ENCODE data around the gene ITSN2. TPM values are rescaled to one million over a fixed set of nuclear protein-coding genes. Genes with fewer than 3 reads are reported as not detected.

ITSN2 gene
- total RNA-seq, 3 donors from 2014 or later: 52.5 to 57.6 (median 52.9) TPM

DNA sequence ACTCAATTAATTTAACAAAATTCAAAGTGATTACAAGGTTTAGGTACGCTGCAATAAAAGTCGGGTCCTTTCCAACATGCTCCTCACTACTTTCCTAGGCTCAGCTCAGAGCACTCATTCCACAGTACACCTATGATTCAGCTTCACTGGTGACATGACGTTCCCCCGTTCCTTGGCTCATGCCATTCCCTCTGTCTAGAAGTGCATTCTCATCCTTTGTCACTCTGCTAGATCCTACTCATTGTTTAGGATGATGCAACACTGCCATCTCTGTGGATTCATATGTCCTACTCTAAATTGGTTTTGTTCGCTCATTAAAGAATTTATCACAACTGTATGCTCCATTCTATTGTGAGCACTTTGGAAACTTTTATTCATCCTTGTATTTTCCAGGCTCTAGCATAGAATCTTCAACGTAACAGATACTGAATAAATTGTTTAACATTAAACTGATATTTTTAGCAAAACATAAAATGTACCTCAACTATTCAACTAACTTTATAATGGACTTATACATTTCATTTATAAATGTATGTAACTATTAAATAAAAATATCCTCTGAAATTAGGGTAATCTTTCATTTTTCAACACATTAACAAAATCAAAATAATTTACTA, 106.9 kb downstream of the ITSN2 start:
- H3K4me1 Mint-ChIP-seq (ENCODE audit: low read depth): no peaks in the 10 kb centered on the region
- ATAC-seq: no peak
- peaks cover 36% of the 10 kb centered on the region for H3K36me3 Mint-ChIP-seq (ENCODE audit: insufficient read depth)
- no peak overlapping the region for H3K4me3 Mint-ChIP-seq
- no peaks in the 10 kb centered on the region for H3K9me3 Mint-ChIP-seq
- DNase-seq: no peak
- H3K27me3 Mint-ChIP-seq (ENCODE audit: low read depth): no peaks in the 10 kb centered on the region

DNA sequence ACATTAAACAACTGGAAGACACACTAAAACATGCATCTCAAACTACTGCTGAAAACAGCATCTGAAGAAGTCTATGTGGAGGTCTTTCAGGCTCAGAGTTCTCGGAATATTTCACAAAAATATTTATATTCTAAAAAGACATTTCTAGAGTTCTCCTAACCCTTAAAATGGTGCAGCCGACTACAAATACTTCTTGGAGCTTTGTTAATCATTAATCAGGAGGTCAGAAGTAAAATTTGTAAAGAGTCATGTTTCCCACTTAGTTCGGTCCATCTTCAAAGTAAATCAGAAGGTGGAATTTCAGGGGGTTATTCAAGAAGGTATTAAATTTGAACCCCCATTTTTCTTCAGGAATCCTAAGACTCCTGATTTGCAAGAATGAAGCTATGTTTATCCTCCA, 112.7 kb downstream of the ITSN2 start:
- Mint-ChIP-seq H3K9me3 (no peaks in the 10 kb centered on the region), H3K4me3 (no peak overlapping the region), H3K36me3 (ENCODE audit: insufficient read depth) (peaks cover 40% of the 10 kb centered on the region), H3K4me1 (ENCODE audit: low read depth) (no peaks in the 10 kb centered on the region), H3K27me3 (ENCODE audit: low read depth) (no peaks in the 10 kb centered on the region)
- DNase-seq: no peak
- no peak for ATAC-seq

DNA sequence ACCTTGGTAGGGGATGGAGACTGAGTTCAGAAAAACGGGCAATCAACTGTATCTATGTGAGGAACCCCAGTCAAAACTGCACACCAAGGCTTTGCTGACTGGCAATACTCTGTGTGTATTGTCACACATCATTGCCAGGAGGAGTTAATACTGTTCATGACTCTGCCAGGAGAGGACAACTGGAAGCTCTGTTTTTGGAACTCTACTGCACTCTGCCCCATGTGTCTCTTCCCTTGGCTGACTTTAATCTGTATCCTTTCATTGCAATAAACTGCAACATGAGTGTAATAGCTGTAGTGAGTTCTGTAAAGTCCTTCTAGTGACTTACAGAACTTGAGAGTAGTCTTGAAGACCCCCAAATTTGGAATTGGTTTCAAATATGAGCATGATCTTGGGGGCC, 113.2 kb downstream of the ITSN2 start:
- no peak overlapping the region for H3K4me3 Mint-ChIP-seq
- ATAC-seq (no peak), DNase-seq (no peak)
- H3K9me3 Mint-ChIP-seq: no peaks in the 10 kb centered on the region
- H3K4me1 Mint-ChIP-seq (ENCODE audit: low read depth): no peaks in the 10 kb centered on the region
- H3K27me3 Mint-ChIP-seq (ENCODE audit: low read depth): no peaks in the 10 kb centered on the region
- peaks cover 37% of the 10 kb centered on the region for H3K36me3 Mint-ChIP-seq (ENCODE audit: insufficient read depth)

DNA sequence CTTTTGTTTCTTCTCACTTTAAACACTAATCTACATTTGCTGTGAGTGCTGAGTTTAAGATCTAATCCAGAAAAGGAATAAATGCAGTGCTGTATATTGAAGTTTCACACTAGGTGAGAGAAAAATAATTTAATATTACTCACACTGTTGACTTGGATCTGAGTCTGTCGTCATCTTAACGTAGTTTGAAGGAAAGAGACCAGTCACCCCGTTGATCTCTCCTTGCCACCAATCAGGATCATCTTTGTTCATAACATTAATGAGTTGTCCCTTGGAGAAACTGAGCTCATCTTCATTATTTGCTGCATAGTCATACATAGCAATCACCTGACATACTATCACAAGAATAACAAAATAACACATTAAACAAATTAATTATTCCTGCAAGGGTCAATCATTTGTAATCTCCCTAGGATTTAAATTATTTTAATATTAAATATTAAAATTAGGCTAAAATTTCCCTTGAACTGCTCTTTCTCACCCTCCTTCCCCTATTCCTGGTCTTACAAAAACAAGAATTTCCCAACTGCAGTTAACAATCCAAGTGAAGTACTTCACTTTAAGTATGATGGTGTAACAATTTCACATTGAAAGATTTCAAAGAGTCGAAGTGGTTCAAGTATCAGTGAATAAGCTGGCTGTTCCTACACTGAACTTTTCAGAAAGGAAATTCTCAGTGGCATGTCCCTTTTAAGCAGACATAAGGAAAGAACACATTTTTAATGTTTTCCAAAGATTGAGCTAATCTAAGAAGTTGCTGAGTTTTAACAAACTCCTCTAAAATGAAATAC, 114.2 kb downstream of the ITSN2 start:
- DNase-seq (no peak), ATAC-seq (no peak)
- no peaks in the 10 kb centered on the region for H3K9me3 Mint-ChIP-seq
- no peak overlapping the region for H3K4me3 Mint-ChIP-seq
- H3K36me3 Mint-ChIP-seq (ENCODE audit: insufficient read depth): peaks cover 34% of the 10 kb centered on the region
- H3K4me1 Mint-ChIP-seq (ENCODE audit: low read depth): no peaks in the 10 kb centered on the region
- no peaks in the 10 kb centered on the region for H3K27me3 Mint-ChIP-seq (ENCODE audit: low read depth)

DNA sequence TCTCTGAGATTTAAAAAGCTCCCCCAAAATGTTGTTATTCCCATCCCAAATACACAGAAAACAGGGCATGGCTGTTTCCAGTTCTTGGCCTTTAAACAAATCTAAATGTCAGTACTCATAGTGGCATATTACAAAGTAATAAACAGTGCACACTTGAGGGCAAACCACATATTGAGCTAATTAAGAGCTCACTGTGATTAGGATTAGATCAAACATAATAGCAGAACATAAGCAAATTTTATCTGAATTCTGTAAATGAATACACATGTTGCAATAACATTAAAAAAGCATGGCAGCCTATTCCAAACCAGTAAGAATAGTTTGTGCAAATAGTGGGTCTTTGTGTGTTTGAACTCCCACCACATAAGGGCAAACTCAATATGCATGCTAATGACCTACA, 118.8 kb downstream of the ITSN2 start:
- Mint-ChIP-seq H3K36me3 (ENCODE audit: insufficient read depth) (peaks cover 30% of the 10 kb centered on the region), H3K4me3 (no peak overlapping the region), H3K27me3 (ENCODE audit: low read depth) (no peaks in the 10 kb centered on the region), H3K4me1 (ENCODE audit: low read depth) (no peaks in the 10 kb centered on the region), H3K9me3 (no peaks in the 10 kb centered on the region)
- no peak for DNase-seq
- ATAC-seq: no peak

DNA sequence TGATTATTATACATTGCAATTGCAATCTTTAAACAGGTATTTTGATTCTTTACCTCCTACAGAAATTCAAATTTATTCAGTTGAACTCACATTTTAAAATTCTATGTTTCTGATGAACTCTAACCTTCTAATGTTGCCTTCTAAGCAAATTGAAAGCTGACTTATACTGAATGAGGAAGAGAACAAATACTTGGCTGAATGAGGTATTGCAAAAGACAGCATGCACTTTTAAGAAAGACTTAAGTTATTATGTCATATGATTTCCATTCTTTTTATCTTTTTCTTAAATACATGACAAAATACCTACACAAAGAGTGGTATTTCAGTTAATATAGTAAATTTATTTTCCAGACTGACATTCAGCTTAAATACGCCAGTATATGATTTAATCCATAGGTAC, 120.8 kb downstream of the ITSN2 start:
- Mint-ChIP-seq H3K9me3 (no peaks in the 10 kb centered on the region), H3K27me3 (ENCODE audit: low read depth) (no peaks in the 10 kb centered on the region), H3K36me3 (ENCODE audit: insufficient read depth) (peaks cover 21% of the 10 kb centered on the region), H3K4me3 (no peak overlapping the region), H3K4me1 (ENCODE audit: low read depth) (no peaks in the 10 kb centered on the region)
- ATAC-seq: no peak
- DNase-seq: no peak

DNA sequence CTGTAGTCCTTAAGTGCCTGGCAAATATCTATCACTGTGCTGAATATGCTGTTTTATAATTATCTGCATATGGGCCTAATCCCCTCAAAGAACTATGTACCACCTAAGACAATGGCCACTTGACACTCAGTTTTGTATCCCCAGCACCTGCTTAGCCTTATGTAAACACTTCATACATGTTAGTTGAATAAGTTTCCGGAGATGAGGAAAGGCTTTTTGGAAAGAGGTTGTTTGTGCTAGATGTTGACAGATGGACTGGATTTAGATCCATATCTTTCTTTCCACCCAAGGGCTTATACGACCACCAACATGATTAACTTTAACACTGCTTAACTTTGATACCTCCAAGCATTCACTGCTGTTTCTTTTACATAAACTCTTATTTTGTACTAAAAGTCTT, 122.2 kb downstream of the ITSN2 start:
- ATAC-seq (no peak), DNase-seq (no peak)
- no peak overlapping the region for H3K4me3 Mint-ChIP-seq
- H3K4me1 Mint-ChIP-seq (ENCODE audit: low read depth): no peaks in the 10 kb centered on the region
- no peaks in the 10 kb centered on the region for H3K9me3 Mint-ChIP-seq
- no peaks in the 10 kb centered on the region for H3K27me3 Mint-ChIP-seq (ENCODE audit: low read depth)
- peaks cover 24% of the 10 kb centered on the region for H3K36me3 Mint-ChIP-seq (ENCODE audit: insufficient read depth)

DNA sequence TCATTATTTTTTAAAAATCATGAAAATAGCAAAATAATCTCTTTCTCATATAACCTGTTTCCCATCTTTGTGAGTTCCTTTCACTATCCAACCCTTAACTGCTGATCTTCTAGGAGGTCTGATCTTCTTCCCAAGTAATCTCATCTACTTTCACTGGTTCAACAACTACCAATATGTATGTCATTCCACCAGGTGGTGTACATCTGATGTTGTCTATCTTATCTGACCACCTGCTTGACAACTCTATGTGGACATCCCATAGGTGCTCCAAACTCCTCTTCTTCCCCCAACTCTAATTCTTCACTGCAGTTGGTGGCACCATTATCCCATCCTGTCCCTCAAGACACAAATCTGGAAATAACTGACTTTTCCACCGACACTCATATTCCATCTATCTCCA, 123.0 kb downstream of the ITSN2 start:
- Mint-ChIP-seq H3K4me3 (no peak overlapping the region), H3K36me3 (ENCODE audit: insufficient read depth) (peaks cover 24% of the 10 kb centered on the region), H3K4me1 (ENCODE audit: low read depth) (no peaks in the 10 kb centered on the region), H3K9me3 (no peaks in the 10 kb centered on the region), H3K27me3 (ENCODE audit: low read depth) (no peaks in the 10 kb centered on the region)
- ATAC-seq: no peak
- DNase-seq: no peak

DNA sequence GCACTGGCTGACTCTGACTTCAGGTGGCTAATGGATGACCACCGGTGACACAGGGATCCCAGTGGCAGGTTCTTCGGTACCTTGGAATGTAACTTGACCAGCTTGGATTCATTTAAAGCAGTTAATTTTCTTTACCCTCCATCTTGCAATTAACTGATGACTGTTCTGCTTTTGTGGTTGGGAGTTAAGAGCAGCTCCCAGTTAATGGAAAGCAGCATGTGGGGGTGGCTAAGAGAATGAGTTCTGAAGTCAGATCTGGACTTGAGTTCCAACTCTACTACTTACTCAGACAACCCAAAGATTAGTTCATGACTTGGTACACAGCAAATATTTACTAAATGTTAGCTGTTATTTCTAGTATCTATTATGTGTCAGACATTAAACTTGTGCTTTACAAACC, 127.0 kb downstream of the ITSN2 start:
- no peak for DNase-seq
- H3K4me1 Mint-ChIP-seq (ENCODE audit: low read depth): no peaks in the 10 kb centered on the region
- H3K36me3 Mint-ChIP-seq (ENCODE audit: insufficient read depth): peaks cover 22% of the 10 kb centered on the region
- ATAC-seq: no peak
- H3K4me3 Mint-ChIP-seq: no peak overlapping the region
- no peaks in the 10 kb centered on the region for H3K27me3 Mint-ChIP-seq (ENCODE audit: low read depth)
- H3K9me3 Mint-ChIP-seq: no peaks in the 10 kb centered on the region

DNA sequence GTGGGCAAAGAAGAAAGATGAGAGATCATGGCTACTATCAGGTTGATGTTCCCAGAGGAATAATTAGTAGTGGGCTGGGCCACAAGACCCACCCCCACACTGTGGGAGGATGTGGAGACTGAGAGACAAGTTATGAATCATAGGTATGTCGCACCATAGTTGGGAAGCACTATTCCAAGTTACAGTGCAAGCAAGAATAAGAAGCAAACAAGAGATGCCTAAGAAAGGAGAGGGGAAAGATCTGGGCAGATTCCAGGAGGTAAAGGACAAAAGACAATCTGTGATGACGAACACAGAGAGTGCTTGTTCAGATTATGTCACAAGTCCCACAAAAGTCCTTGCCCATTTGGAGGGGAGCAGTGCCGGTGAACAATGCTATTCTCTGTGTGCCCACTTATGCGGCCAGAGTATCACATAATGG, 128.9 kb downstream of the ITSN2 start:
- H3K4me1 Mint-ChIP-seq (ENCODE audit: low read depth): no peaks in the 10 kb centered on the region
- no peaks in the 10 kb centered on the region for H3K27me3 Mint-ChIP-seq (ENCODE audit: low read depth)
- no peaks in the 10 kb centered on the region for H3K9me3 Mint-ChIP-seq
- ATAC-seq (no peak), DNase-seq (no peak)
- peaks cover 16% of the 10 kb centered on the region for H3K36me3 Mint-ChIP-seq (ENCODE audit: insufficient read depth)
- H3K4me3 Mint-ChIP-seq: no peak overlapping the region

DNA sequence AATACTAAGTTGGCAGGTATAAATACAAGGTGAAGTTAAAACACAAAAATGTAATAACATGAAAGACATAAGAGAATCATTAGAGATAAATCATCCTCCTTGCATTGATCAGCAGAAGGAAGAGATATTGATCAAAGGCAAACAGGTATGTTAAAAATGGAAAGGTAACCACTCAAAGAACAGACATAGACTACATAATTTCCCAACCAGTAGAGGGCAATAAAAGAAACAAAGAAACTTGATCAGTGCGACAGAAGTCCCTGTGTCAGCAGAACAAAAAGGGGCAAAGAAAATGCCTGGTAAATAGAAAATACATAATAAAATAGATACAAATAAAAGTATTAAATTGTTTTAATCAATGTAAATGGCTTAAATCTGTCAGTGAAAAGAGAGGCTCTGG, 131.9 kb downstream of the ITSN2 start:
- no peaks in the 10 kb centered on the region for H3K27me3 Mint-ChIP-seq (ENCODE audit: low read depth)
- H3K36me3 Mint-ChIP-seq (ENCODE audit: insufficient read depth): peaks cover 13% of the 10 kb centered on the region
- DNase-seq (no peak), ATAC-seq (no peak)
- no peaks in the 10 kb centered on the region for H3K4me1 Mint-ChIP-seq (ENCODE audit: low read depth)
- no peaks in the 10 kb centered on the region for H3K9me3 Mint-ChIP-seq
- H3K4me3 Mint-ChIP-seq: no peak overlapping the region

DNA sequence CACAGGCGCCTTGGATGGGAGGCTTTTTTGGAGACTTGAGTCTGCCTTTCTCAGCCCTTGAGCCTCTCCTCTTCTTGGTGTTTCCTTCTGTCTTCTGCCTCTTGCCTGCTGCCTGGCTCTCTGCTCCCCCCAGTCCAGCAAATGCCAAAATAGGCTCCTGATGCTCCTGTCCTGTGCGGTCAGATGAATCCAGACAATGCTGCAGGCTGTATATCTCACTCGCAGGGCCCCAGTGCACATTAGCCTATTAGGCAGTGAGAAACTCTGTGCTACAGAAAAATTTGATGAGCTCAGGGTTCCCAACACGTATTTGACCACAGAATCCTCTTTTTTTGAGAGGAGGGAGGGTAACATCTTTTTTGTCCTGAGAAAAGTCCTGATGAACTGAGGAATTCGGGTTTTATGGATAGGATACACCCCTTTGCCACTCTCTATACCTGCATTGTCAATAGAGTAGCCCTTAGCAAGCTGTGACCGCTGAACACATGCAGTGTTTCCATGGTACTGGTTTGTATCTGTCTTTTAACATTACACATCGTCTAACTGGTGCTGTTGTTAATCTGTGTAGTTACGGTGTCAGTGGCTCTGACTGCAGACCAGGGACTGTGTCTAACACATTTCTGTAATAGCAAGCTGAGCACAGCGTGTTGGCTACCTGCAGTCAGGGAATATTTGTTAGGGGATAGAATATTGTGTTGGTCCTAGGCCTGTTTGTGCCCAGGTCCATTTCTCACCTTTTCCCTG, 134.7 kb downstream of the ITSN2 start:
- Mint-ChIP-seq H3K36me3 (ENCODE audit: insufficient read depth) (peaks cover 14% of the 10 kb centered on the region), H3K4me1 (ENCODE audit: low read depth) (no peaks in the 10 kb centered on the region), H3K27me3 (ENCODE audit: low read depth) (no peaks in the 10 kb centered on the region), H3K9me3 (no peaks in the 10 kb centered on the region), H3K4me3 (no peak overlapping the region)
- DNase-seq (no peak), ATAC-seq (no peak)

DNA sequence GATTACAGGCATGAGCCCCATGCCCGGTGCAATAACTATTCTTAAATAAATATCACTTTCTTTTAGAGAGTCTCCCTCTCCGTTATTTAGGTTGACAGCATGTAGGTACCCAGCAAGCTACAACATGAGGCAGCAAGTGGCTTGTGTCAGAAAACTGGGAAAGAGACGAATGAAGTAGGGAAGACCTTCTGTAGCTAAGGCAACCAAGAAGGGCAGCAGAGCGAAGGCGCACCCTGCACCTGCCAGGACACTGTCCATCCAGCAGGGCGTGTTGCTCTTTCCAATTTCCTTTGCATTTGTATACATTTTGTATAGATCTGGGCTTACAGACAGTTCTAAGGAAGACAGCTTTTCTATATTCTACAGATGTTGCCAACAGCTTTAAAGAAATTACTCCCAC, 137.4 kb downstream of the ITSN2 start:
- DNase-seq (no peak), ATAC-seq (no peak)
- peaks cover 29% of the 10 kb centered on the region for H3K36me3 Mint-ChIP-seq (ENCODE audit: insufficient read depth)
- H3K4me3 Mint-ChIP-seq: no peak overlapping the region
- H3K27me3 Mint-ChIP-seq (ENCODE audit: low read depth): no peaks in the 10 kb centered on the region
- no peaks in the 10 kb centered on the region for H3K9me3 Mint-ChIP-seq
- H3K4me1 Mint-ChIP-seq (ENCODE audit: low read depth): no peaks in the 10 kb centered on the region

DNA sequence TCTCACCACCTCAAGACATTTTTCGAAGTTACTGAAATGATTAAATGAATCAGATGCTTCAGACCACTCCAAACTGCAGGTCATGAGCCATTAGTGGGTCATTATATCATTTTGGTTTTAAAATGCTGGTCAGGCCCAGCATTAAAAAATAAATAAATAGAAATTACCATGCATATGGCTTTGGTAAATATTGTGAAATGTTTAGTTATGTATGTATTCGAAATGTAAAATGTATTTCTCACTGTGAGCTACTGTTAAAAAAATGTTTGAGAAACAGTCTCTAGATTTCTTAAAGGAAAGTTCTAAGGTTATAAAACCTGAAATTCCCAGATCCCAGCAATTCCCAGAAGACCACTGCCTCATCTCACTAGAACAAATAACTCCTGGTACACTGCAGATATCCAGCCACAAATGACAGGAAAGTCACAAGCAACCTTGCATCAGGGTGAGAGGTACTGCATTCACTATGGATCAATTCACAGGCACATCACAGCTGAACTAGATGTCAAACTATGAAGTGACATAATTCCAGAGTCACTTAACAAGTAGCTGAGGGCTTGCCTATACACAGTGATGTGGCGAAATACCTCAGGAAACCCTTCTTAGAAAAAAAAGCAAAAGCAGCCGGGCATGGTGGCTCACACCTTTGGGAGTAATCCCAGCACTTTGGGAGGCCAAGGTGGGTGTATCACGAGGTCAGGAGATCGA, 138.8 kb downstream of the ITSN2 start:
- H3K4me3 Mint-ChIP-seq: no peak overlapping the region
- no peaks in the 10 kb centered on the region for H3K4me1 Mint-ChIP-seq (ENCODE audit: low read depth)
- DNase-seq (no peak), ATAC-seq (no peak)
- no peaks in the 10 kb centered on the region for H3K27me3 Mint-ChIP-seq (ENCODE audit: low read depth)
- no peaks in the 10 kb centered on the region for H3K9me3 Mint-ChIP-seq
- H3K36me3 Mint-ChIP-seq (ENCODE audit: insufficient read depth): peaks cover 32% of the 10 kb centered on the region
